ENCODE results near the gene POLR1A. TPM values are rescaled to one million over a fixed set of nuclear protein-coding genes. Genes with fewer than 3 reads are reported as not detected.

The POLR1A gene
- total and polyA plus RNA-seq, 2 experiments from 2014 or later = 6.3 to 19.0 TPM

DNA sequence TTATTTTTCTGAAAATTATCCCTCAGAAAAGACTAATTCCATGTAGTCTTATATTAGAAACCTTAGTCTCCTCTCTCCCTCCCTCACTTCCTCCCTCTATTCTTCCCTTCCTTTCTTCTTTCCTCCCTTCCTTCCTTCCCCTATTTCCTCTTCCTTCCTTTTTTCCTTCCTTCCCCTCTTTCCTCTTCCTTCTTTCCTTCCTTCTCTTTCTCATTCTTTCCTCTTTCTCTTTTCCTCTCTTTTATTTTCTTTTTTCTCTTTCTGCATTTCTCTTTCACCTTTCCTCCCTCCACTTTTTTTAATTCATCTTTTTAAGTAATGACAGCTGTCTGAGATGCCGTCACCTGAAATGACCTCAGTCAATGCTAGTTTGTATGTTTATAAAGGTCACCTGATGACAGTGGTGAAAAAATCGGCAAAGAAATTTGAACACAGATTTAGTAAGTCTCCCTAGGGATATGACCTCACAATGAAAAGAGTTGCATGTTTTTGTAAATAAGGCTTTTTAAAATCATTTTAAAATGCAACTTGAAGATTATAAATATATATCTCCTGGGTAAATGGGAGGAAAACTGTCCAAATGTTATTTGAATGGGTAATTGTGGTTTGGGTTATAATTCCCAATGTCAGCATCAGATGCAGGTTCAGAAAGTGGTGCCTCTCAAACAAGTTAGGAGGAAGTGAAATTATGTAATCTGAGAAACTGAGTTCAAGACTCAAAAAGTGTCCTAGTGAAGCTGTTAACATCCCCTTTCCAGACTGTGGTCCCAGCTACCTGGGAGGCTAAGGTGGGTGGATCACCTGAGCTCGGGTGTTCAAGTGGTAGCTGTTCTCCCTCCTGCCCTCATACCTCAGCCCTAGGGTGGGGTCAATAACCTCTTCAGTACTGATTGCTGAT, 126.6 kb downstream of the POLR1A start:
- H3K4me2 ChIP-seq = no peak overlapping the region
- no peaks in the 10 kb centered on the region for H3K9me3 ChIP-seq (ENCODE audit: low read depth)
- H3K27me3 ChIP-seq = no peaks in the 10 kb centered on the region
- H4K20me1 ChIP-seq (ENCODE audit: insufficient read depth, poor library complexity, severe bottlenecking) = no peaks in the 10 kb centered on the region
- no peak for TF ChIP-seq EZH2phosphoT487 (IDR thresholded peaks at IDR 0.05; ENCODE audit: low read depth, severe bottlenecking, unreplicated experiment)
- no peak for TF ChIP-seq EZH2 (IDR thresholded peaks at IDR 0.05; ENCODE audit: borderline replicate concordance)
- TF ChIP-seq, protein P1, sequence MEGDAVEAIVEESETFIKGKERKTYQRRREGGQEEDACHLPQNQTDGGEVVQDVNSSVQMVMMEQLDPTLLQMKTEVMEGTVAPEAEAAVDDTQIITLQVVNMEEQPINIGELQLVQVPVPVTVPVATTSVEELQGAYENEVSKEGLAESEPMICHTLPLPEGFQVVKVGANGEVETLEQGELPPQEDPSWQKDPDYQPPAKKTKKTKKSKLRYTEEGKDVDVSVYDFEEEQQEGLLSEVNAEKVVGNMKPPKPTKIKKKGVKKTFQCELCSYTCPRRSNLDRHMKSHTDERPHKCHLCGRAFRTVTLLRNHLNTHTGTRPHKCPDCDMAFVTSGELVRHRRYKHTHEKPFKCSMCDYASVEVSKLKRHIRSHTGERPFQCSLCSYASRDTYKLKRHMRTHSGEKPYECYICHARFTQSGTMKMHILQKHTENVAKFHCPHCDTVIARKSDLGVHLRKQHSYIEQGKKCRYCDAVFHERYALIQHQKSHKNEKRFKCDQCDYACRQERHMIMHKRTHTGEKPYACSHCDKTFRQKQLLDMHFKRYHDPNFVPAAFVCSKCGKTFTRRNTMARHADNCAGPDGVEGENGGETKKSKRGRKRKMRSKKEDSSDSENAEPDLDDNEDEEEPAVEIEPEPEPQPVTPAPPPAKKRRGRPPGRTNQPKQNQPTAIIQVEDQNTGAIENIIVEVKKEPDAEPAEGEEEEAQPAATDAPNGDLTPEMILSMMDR (IDR thresholded peaks at IDR 0.05; ENCODE audit: poor library complexity) = no peak
- DNase-seq (ENCODE audit: low spot score) = no peak
- H3K9me2 ChIP-seq (replicated peaks; ENCODE audit: insufficient read depth) = no peaks in the 10 kb centered on the region
- no peaks in the 10 kb centered on the region for H3K4me1 ChIP-seq (ENCODE audit: insufficient read depth)
- H3K4me3 ChIP-seq = no peak overlapping the region
- H2AFZ ChIP-seq = no peak overlapping the region
- H3K79me2 ChIP-seq = no peaks in the 10 kb centered on the region
- no peaks in the 10 kb centered on the region for H3K36me3 ChIP-seq (replicated peaks; ENCODE audit: insufficient read depth, low read depth)
- no peak overlapping the region for H3K27ac ChIP-seq
- WGBS (ENCODE audit: low lambda C conversion rate, missing lambda C conversion rate) = 85% methylated on average over 3 of the region's 3 CpGs

DNA sequence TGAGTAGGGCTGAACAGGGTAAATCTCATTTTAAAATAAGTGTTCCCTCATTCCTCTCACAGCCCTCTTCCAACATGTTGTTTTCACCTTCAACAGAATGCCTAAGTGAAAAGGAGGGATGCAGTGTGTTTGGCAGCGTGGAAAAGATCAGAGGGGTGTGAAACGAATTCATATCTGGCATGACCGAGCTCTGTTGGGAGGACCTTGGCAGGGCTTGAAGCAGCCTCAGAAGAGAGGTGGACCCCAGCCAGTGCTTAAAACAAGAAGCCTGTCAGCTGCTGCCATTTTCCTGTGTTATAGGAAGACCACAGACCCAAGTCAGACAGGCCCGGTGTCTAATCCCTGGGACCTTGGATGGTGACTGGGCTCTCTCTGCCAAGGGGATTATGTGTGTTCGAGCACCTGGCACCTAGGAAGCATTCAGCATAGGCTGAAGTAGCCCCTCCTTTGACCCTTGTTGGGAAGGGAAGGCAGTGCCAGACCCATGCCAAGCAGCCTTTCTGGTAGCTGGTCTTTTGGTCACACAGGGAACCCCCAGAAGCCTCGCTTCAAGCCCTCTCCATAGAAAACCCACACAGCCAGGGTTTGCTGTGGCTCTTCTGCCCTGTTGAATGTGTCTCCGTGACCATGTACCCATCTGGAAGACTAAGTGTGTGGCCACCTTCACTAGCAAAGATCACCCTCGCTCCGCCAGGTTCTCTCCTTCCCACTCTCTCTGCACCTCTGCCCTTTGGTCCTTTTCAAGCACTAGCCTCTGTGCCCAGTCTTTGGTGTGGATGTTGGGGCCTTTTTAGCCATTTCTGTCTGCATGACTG, 129.4 kb downstream of the POLR1A start:
- no peak for DNase-seq (ENCODE audit: low spot score)
- Histone ChIP-seq H3K36me3 (replicated peaks; ENCODE audit: insufficient read depth, low read depth) (no peaks in the 10 kb centered on the region), H3K27me3 (no peaks in the 10 kb centered on the region), H3K27ac (no peak overlapping the region), H2AFZ (no peak overlapping the region), H3K79me2 (no peaks in the 10 kb centered on the region), H3K9me2 (replicated peaks; ENCODE audit: insufficient read depth) (no peaks in the 10 kb centered on the region), H3K4me2 (no peak overlapping the region), H4K20me1 (ENCODE audit: insufficient read depth, poor library complexity, severe bottlenecking) (no peaks in the 10 kb centered on the region), H3K9me3 (ENCODE audit: low read depth) (no peaks in the 10 kb centered on the region), H3K4me1 (ENCODE audit: insufficient read depth) (no peaks in the 10 kb centered on the region), H3K4me3 (no peak overlapping the region)
- TF ChIP-seq, protein P1 (IDR thresholded peaks at IDR 0.05; ENCODE audit: poor library complexity) = no peak
- 92% methylated on average over 9 of the region's 9 CpGs for WGBS (ENCODE audit: low lambda C conversion rate, missing lambda C conversion rate)

DNA sequence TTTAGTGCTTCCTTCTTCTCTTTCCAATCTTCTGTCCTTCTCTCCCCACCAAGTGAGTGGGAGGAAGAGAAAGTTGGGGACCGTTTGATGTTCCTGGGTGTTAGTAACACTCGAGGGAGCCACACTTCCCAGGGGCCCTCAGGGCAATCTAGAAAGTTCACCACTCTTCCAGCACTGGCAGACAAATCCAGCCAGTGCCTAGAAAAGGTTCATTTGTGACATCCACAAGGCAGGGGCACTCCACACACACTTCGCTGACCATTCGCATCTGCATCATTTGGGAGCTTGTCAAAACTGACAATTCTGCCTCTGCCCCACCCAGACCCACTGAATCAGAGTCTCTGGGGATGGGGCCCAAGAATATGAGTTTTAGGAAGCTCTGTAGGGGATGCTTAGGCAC, 130.1 kb downstream of the POLR1A start:
- DNase-seq (ENCODE audit: low spot score) = no peak
- Histone ChIP-seq H3K9me2 (replicated peaks; ENCODE audit: insufficient read depth) (no peaks in the 10 kb centered on the region), H3K36me3 (replicated peaks; ENCODE audit: insufficient read depth, low read depth) (no peaks in the 10 kb centered on the region), H3K79me2 (no peaks in the 10 kb centered on the region), H3K27me3 (no peaks in the 10 kb centered on the region), H3K4me1 (ENCODE audit: insufficient read depth) (no peaks in the 10 kb centered on the region), H4K20me1 (ENCODE audit: insufficient read depth, poor library complexity, severe bottlenecking) (no peaks in the 10 kb centered on the region), H3K9me3 (ENCODE audit: low read depth) (no peaks in the 10 kb centered on the region), H3K4me2 (no peak overlapping the region), H2AFZ (no peak overlapping the region), H3K27ac (no peak overlapping the region), H3K4me3 (no peak overlapping the region)
- TF ChIP-seq EZH2 (IDR thresholded peaks at IDR 0.05; ENCODE audit: borderline replicate concordance) = no peak
- TF ChIP-seq EZH2phosphoT487 (IDR thresholded peaks at IDR 0.05; ENCODE audit: low read depth, severe bottlenecking, unreplicated experiment) = no peak
- TF ChIP-seq, protein P1 (IDR thresholded peaks at IDR 0.05; ENCODE audit: poor library complexity) = no peak
- 82% methylated on average over 4 of the region's 4 CpGs for WGBS (ENCODE audit: low lambda C conversion rate, missing lambda C conversion rate)
